ENCODE measurements around the gene SESN1.
A peak's percentile ranks its signal among the peaks of the same experiment; 100 is the strongest.

SESN1 gene

DNA sequence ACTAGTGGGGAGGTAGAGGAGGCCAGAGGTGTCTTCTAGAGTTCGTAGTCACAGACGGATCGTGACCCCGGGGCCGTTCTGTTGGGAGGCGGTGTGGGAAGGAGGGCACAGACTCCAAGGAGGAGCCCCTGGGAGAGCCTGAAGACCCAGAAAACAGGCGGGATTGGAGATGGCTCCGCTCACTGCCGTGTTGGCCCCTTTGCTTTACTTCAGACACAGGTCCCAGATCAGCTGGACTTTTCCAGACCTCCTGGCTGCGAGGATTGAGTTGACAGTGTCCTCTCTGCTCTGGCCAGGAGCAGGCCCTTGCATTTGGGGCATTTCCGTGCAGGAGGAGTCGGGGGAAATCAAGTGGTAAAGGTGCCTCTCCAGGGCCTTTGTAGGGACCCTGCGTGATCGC is 133.6 kb downstream of the SESN1 start:
- Histone ChIP-seq H3K27ac (replicated peaks) (no peak overlapping the region), H3K4me3 (replicated peaks; ENCODE audit: insufficient read depth, low read length) (no peak overlapping the region), H3K27me3 (ENCODE audit: insufficient read depth, poor library complexity, severe bottlenecking) (no peaks in the 10 kb centered on the region)
- DNase-seq (ENCODE audit: low read depth in 1 of 2, low spot score in 1 of 2) = no peak
- TF ChIP-seq GABPA (IDR thresholded peaks at IDR 0.05; ENCODE audit: low read depth) (no peak), POLR2AphosphoS5 (IDR thresholded peaks at IDR 0.05; ENCODE audit: low read depth) (no peak), SPI1 (IDR thresholded peaks at IDR 0.05; ENCODE audit: borderline replicate concordance, low read depth) (no peak)
- TF ChIP-seq, protein P1, sequence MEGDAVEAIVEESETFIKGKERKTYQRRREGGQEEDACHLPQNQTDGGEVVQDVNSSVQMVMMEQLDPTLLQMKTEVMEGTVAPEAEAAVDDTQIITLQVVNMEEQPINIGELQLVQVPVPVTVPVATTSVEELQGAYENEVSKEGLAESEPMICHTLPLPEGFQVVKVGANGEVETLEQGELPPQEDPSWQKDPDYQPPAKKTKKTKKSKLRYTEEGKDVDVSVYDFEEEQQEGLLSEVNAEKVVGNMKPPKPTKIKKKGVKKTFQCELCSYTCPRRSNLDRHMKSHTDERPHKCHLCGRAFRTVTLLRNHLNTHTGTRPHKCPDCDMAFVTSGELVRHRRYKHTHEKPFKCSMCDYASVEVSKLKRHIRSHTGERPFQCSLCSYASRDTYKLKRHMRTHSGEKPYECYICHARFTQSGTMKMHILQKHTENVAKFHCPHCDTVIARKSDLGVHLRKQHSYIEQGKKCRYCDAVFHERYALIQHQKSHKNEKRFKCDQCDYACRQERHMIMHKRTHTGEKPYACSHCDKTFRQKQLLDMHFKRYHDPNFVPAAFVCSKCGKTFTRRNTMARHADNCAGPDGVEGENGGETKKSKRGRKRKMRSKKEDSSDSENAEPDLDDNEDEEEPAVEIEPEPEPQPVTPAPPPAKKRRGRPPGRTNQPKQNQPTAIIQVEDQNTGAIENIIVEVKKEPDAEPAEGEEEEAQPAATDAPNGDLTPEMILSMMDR (IDR thresholded peaks at IDR 0.05; ENCODE audit: insufficient read depth, low read length) = no peak
- TF ChIP-seq, protein P2, sequence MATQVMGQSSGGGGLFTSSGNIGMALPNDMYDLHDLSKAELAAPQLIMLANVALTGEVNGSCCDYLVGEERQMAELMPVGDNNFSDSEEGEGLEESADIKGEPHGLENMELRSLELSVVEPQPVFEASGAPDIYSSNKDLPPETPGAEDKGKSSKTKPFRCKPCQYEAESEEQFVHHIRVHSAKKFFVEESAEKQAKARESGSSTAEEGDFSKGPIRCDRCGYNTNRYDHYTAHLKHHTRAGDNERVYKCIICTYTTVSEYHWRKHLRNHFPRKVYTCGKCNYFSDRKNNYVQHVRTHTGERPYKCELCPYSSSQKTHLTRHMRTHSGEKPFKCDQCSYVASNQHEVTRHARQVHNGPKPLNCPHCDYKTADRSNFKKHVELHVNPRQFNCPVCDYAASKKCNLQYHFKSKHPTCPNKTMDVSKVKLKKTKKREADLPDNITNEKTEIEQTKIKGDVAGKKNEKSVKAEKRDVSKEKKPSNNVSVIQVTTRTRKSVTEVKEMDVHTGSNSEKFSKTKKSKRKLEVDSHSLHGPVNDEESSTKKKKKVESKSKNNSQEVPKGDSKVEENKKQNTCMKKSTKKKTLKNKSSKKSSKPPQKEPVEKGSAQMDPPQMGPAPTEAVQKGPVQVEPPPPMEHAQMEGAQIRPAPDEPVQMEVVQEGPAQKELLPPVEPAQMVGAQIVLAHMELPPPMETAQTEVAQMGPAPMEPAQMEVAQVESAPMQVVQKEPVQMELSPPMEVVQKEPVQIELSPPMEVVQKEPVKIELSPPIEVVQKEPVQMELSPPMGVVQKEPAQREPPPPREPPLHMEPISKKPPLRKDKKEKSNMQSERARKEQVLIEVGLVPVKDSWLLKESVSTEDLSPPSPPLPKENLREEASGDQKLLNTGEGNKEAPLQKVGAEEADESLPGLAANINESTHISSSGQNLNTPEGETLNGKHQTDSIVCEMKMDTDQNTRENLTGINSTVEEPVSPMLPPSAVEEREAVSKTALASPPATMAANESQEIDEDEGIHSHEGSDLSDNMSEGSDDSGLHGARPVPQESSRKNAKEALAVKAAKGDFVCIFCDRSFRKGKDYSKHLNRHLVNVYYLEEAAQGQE (IDR thresholded peaks at IDR 0.05; ENCODE audit: insufficient replicate concordance, low read depth) = no peak

GRCh38 chr6:108960601-108961000 is 134.0 kb downstream of the SESN1 start:
- DNase-seq (ENCODE audit: low read depth in 1 of 2, low spot score in 1 of 2) = no peak
- H3K4me3 ChIP-seq (replicated peaks; ENCODE audit: insufficient read depth, low read length) = no peak overlapping the region
- H3K27me3 ChIP-seq (ENCODE audit: insufficient read depth, poor library complexity, severe bottlenecking) = no peaks in the 10 kb centered on the region
- TF ChIP-seq, protein P1 (IDR thresholded peaks at IDR 0.05; ENCODE audit: insufficient read depth, low read length) = no peak
- TF ChIP-seq SPI1 (IDR thresholded peaks at IDR 0.05; ENCODE audit: borderline replicate concordance, low read depth) = no peak
- TF ChIP-seq POLR2AphosphoS5 (IDR thresholded peaks at IDR 0.05; ENCODE audit: low read depth) = no peak
- TF ChIP-seq, protein P2 (IDR thresholded peaks at IDR 0.05; ENCODE audit: insufficient replicate concordance, low read depth) = no peak
- TF ChIP-seq GABPA (IDR thresholded peaks at IDR 0.05; ENCODE audit: low read depth) = no peak
- no peak overlapping the region for H3K27ac ChIP-seq (replicated peaks)

- H3K4me3 ChIP-seq (replicated peaks; ENCODE audit: insufficient read depth, low read length) = no peak overlapping the region
- no peak for DNase-seq (ENCODE audit: low read depth in 1 of 2, low spot score in 1 of 2)
- TF ChIP-seq POLR2AphosphoS5 (IDR thresholded peaks at IDR 0.05; ENCODE audit: low read depth) (no peak), SPI1 (IDR thresholded peaks at IDR 0.05; ENCODE audit: borderline replicate concordance, low read depth) (no peak), GABPA (IDR thresholded peaks at IDR 0.05; ENCODE audit: low read depth) (no peak)
- TF ChIP-seq, protein P2 (IDR thresholded peaks at IDR 0.05; ENCODE audit: insufficient replicate concordance, low read depth) = no peak
- TF ChIP-seq, protein P1 (IDR thresholded peaks at IDR 0.05; ENCODE audit: insufficient read depth, low read length) = no peak
- peak overlapping the region; percentile 38; the same call in 1 of the 2 replicates for H3K27ac ChIP-seq (replicated peaks)
- H3K27me3 ChIP-seq (ENCODE audit: insufficient read depth, poor library complexity, severe bottlenecking) = no peaks in the 10 kb centered on the region
These were observed 134.6 kb downstream of the SESN1 start for GRCh38 chr6:108959972-108960582.

All from HL-60 (cell line).